A549 (cell line): Measurements from ENCODE around the gene ANO10. TPM values are rescaled to one million over a fixed set of nuclear protein-coding genes. Genes with fewer than 3 reads are reported as not detected.

Experiments
- ATAC-seq, 2 experiments: fragments of 200-7000 bp in 1 of 2; fragments of >200 bp in 1 of 2; cut with Nextera tagmentation in 1 of 2; cut with Tn5 transposase in 1 of 2; 3 replicates each; pipeline versions ENCODE4 v1.8.0 to v1.9.1; 2018 to 2020; ENCODE audit warnings: mild to moderate bottlenecking in 1 of 2, moderate library complexity in 1 of 2
- CTCF ChIA-PET: fragments of 300-600 bp; sonication (Branson Sonifier 250); formaldehyde crosslinking; extraction: SDS; loops from one replicate; lab custom pipeline; 2021; ENCODE audit warnings: antibody characterized with exemption, inconsistent platforms; lab: Yijun Ruan, JAX
- POLR2A ChIA-PET: fragments of 350-600 bp; formaldehyde crosslinking; extraction: SDS; loops from one replicate; lab custom pipeline; 2021; ENCODE audit warnings: antibody characterized with exemption, inconsistent platforms; lab: Yijun Ruan, JAX
- DNase-seq, 2 experiments: peaks; one replicate each; pipeline versions ENCODE4 v3.0.0 to v3.0.0-alpha.2; 2011 to 2016; ENCODE audit warnings: low read depth in 1 of 2, low spot score in 1 of 2
- FAIRE-seq: peaks from 2 replicates; lab custom pipeline; 2011; peaks lifted over from hg19 to GRCh38; lab: Jason Lieb, UNC
- H3K27ac ChIP-seq, 2 experiments: fragments of >200 bp; sonication (Bioruptor Twin); formaldehyde crosslinking; 3 replicates each; pipeline ENCODE4 v1.5.1; 2016 to 2017
- H3K4me1 ChIP-seq: fragments of >200 bp; sonication (Bioruptor Twin); formaldehyde crosslinking; 3 replicates; pipeline ENCODE4 v1.6.1; 2016
- H3K4me2 ChIP-seq: fragments of >200 bp; sonication (Bioruptor Twin); formaldehyde crosslinking; 3 replicates; pipeline ENCODE4 v1.6.1; 2016
- H3K4me3 ChIP-seq: fragments of >200 bp; sonication (Bioruptor Twin); formaldehyde crosslinking; 3 replicates; pipeline ENCODE4 v1.5.1; 2016
- H3K9me3 ChIP-seq: fragments of >200 bp; sonication (Bioruptor Twin); formaldehyde crosslinking; 3 replicates; pipeline ENCODE4 v1.6.1; 2016
- CBX2 ChIP-seq: fragments of 200-600 bp; sonication (generic); IDR thresholded peaks from 2 replicates; pipeline ENCODE4 v1.6.1; 2016; ENCODE audit warnings: low read depth, mild to moderate bottlenecking, borderline replicate concordance
- CBX8 ChIP-seq: fragments of 200-600 bp; sonication (generic); IDR thresholded peaks from 2 replicates; pipeline ENCODE4 v1.6.1; 2016
- E2F6 ChIP-seq: IDR thresholded peaks from 2 replicates; pipeline ENCODE4 v1.6.1; 2012; ENCODE audit warnings: low read depth, borderline replicate concordance
- ELK1 ChIP-seq: fragments of 150-350 bp; IDR thresholded peaks from 2 replicates; pipeline ENCODE4 v1.6.1; 2014; ENCODE audit warnings: low read depth, mild to moderate bottlenecking, low read length
- EP300 ChIP-seq, 2 experiments: fragments of >200 bp; sonication (Bioruptor Twin); formaldehyde crosslinking; IDR thresholded peaks; 2 replicates in 1 of 2; 3 replicates in 1 of 2; pipeline ENCODE4 v1.6.1; 2016 to 2017
- ESRRA ChIP-seq: fragments of 150-350 bp; IDR thresholded peaks from 2 replicates; pipeline ENCODE4 v1.6.1; 2014; ENCODE audit warnings: mild to moderate bottlenecking, low read length, borderline replicate concordance
- FOXS1 ChIP-seq: fragments of 250-450 bp; sonication (Bioruptor Pico); IDR thresholded peaks from 2 replicates; pipeline ENCODE4 v1.5.0; 2020; ENCODE audit warnings: mild to moderate bottlenecking, moderate library complexity
- GATA3 ChIP-seq: IDR thresholded peaks from 2 replicates; pipeline ENCODE4 v1.6.1; 2012; ENCODE audit warnings: borderline replicate concordance
- HOXB5 ChIP-seq: fragments of 250-450 bp; sonication (Bioruptor Pico); IDR thresholded peaks from 2 replicates; pipeline ENCODE4 v1.5.0; 2020; ENCODE audit warnings: mild to moderate bottlenecking, moderate library complexity
- JUNB ChIP-seq: fragments of >200 bp; sonication (Bioruptor Twin); formaldehyde crosslinking; IDR thresholded peaks from 2 replicates; pipeline ENCODE4 v1.6.1; 2016
- MAFK ChIP-seq: fragments of 450-650 bp; IDR thresholded peaks from 2 replicates; pipeline ENCODE4 v1.6.1; 2014; ENCODE audit not compliant: partially characterized antibody
- MAZ ChIP-seq: fragments of 150-350 bp; IDR thresholded peaks from 2 replicates; pipeline ENCODE4 v1.6.1; 2014; ENCODE audit warnings: antibody characterized with exemption, low read depth, low read length, borderline replicate concordance
- PBX3 ChIP-seq: IDR thresholded peaks from 2 replicates; pipeline ENCODE4 v1.6.1; 2012
- POLR2A ChIP-seq: IDR thresholded peaks from 2 replicates; pipeline ENCODE4 v1.6.1; 2012; ENCODE audit warnings: mild to moderate bottlenecking, low read length
- RCOR1 ChIP-seq: fragments of 150-350 bp; IDR thresholded peaks from 2 replicates; pipeline ENCODE4 v1.6.1; 2014; ENCODE audit warnings: antibody characterized with exemption, low read length, low read depth
- RNF2 ChIP-seq: fragments of 200-600 bp; sonication (generic); IDR thresholded peaks from 2 replicates; pipeline ENCODE4 v1.6.1; 2016; ENCODE audit warnings: low read depth, mild to moderate bottlenecking, antibody characterized with exemption, moderate library complexity, borderline replicate concordance
- TP53 ChIP-seq: fragments of 250-450 bp; sonication (Bioruptor Pico); IDR thresholded peaks from 2 replicates; pipeline ENCODE4 v1.5.0; 2021; ENCODE audit warnings: mild to moderate bottlenecking, moderate library complexity
- ZC3H11A ChIP-seq: fragments of 450-650 bp; IDR thresholded peaks from 2 replicates; pipeline ENCODE4 v1.6.1; 2014; ENCODE audit warnings: antibody characterized with exemption, mild to moderate bottlenecking
- ZFP36 ChIP-seq: fragments of 450-650 bp; IDR thresholded peaks from 2 replicates; pipeline ENCODE4 v1.6.1; 2014; ENCODE audit warnings: borderline replicate concordance; ENCODE audit not compliant: partially characterized antibody
- ZNF302 ChIP-seq: fragments of 250-450 bp; sonication (Bioruptor Pico); IDR thresholded peaks from 2 replicates; pipeline ENCODE4 v1.9.0; 2021; ENCODE audit warnings: inconsistent platforms, mild to moderate bottlenecking, moderate library complexity
- WGBS: methylation state at CpG from one replicate; pipeline ENCODE4 v1.1.6; 2017; ENCODE audit errors: missing lambda C conversion rate; 5-methylcytosine and 5-hydroxymethylcytosine counted together
- polyA plus RNA-seq, 4 experiments: library from polyadenylated mRNA; depleted of rRNA in 3 of 4; stranded (reverse); fragments of >200 nt; fragmentation: RNase III in 1 of 4; extraction: RNeasy Plus Mini Kit Qiagen cat#74134 plus additional on column Dnase treatment in 1 of 4; gene quantifications; 2 replicates in 3 of 4; 3 replicates in 1 of 4; pipeline ENCODE4 v1.2.3, GENCODE V29; 2011 to 2017
- TF ChIP-seq, protein P1 (sequence below): fragments of >200 bp; sonication (Bioruptor Twin); formaldehyde crosslinking; IDR thresholded peaks from 3 replicates; pipeline ENCODE4 v1.6.1; 2016
- TF ChIP-seq, protein P2 (sequence below): fragments of >200 bp; sonication (Bioruptor Twin); formaldehyde crosslinking; IDR thresholded peaks from 3 replicates; pipeline ENCODE4 v1.5.1; 2016

The ANO10 gene
- polyA plus RNA-seq, 2 of the 4 experiments (the other 2 are of a cell fraction): 20.0 to 22.8 TPM

DNA sequence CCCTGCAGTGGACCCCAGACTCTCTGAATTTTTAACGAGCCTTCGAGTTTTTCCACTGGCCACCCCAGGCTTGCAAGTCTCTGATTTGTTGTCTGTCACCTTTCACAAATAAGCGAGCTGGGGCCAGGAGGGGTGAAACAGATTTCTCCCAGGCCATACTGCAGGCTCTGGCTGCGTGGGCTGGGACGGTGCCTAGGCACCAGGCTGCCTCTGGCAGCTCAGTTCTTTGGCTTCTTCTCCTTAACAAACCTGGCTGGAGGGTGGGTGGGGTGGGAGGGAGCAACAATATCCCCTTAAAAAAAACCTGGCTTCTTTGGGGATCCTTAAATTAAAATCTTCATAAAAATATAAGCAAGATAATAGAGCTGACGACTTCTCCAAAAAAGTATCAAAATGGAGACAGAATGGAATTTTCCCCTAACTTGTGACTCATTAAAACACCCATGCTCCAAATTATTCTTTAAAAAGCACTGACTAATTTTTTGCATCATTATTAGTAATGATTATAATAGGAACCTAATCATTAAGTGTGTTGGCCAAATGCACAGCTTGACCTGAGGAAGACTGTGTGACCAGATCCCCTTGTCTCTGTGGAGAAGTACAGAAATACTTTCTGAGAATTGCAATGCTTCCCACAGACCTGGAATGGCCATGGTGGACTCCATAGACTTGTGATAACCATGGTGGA is 251.4 kb downstream of the ANO10 start:
- WGBS: 66% methylated on average over 6 of the region's 6 CpGs
- ATAC-seq: no peak
- Histone ChIP-seq H3K27ac (no peak overlapping the region), H3K4me3 (no peak overlapping the region), H3K9me3 (no peaks in the 10 kb centered on the region)
- FAIRE-seq: no peak
- CTCF ChIA-PET: no interaction called here
- DNase-seq: no peak
- no peak for TF ChIP-seq ESRRA
- TF ChIP-seq, protein P1, sequence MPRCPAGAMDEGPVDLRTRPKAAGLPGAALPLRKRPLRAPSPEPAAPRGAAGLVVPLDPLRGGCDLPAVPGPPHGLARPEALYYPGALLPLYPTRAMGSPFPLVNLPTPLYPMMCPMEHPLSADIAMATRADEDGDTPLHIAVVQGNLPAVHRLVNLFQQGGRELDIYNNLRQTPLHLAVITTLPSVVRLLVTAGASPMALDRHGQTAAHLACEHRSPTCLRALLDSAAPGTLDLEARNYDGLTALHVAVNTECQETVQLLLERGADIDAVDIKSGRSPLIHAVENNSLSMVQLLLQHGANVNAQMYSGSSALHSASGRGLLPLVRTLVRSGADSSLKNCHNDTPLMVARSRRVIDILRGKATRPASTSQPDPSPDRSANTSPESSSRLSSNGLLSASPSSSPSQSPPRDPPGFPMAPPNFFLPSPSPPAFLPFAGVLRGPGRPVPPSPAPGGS: no peak
- TF ChIP-seq CBX2: no peak
- no peak for TF ChIP-seq JUNB
- TF ChIP-seq E2F6: no peak
- no peak for TF ChIP-seq POLR2A
- no peak for TF ChIP-seq ZFP36
- TF ChIP-seq ELK1: no peak
- TF ChIP-seq PBX3: no peak
- TF ChIP-seq ZC3H11A: no peak
- no peak for TF ChIP-seq MAFK
- no peak for TF ChIP-seq MAZ
- TF ChIP-seq ZNF302 (CRISPR knock-in tag): no peak
- TF ChIP-seq HOXB5 (CRISPR knock-in tag): no peak
- TF ChIP-seq, all 56 proteins: peak for 0
- Histone ChIP-seq H3K4me1 (no peaks in the 10 kb centered on the region), H3K4me2 (no peak overlapping the region)
- POLR2A ChIA-PET: no interaction called here

DNA sequence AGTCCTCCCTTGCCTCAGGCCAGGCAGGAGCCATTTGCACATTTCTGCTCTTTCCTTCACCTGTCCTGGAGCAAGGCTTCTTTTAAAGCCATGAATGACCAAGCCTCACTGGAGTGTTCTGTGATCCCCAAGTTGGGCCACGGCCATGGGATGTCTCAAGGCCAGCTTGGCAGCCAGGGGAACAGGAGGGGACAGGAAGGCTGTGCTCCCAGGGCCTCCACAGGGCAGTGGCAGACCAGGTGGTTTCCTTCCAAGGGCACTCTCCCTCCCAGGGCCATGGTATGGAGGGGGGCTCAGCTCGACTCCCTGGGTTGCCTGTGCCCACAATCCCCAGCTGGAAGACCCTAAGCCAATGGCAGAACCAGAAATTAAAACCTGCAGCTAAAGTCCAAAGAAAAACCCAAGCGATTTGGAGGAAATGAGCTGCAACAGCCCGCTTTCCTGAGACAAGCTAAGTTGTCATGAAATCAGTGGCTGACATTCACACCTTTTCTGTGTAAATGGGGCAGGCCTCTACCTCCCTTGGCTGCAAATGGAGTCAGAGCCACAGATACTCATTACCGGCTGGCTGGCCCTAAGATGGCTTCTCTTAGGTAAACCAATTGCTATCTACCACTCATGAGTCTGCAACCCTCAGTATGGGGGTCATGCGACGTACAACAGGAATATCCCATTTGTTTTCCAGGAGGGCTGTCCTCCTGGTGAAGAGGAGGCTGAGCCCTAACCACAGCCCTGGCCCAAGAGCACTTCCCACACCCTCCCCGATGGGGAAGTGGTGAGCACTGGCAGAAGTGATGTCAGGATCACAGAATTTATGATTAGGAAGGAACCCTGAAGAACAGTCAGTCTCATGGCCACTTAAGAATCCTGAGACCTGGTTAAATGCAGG is 252.2 kb downstream of the ANO10 start:
- CTCF ChIA-PET: no interaction called here

More for the DNA sequence above, 252.2 kb downstream of the ANO10 start:
- ATAC-seq (no peak), DNase-seq (no peak), FAIRE-seq (no peak)
- TF ChIP-seq FOXS1 (CRISPR knock-in tag) (no peak), GATA3 (no peak), RNF2 (no peak), EP300 (IDR thresholded peaks at IDR 0.05) (no peak), RCOR1 (no peak), MAZ (no peak), CBX8 (no peak), ESRRA (no peak), ZC3H11A (no peak), TP53 (CRISPR knock-in tag) (no peak)
- TF ChIP-seq, protein P2, sequence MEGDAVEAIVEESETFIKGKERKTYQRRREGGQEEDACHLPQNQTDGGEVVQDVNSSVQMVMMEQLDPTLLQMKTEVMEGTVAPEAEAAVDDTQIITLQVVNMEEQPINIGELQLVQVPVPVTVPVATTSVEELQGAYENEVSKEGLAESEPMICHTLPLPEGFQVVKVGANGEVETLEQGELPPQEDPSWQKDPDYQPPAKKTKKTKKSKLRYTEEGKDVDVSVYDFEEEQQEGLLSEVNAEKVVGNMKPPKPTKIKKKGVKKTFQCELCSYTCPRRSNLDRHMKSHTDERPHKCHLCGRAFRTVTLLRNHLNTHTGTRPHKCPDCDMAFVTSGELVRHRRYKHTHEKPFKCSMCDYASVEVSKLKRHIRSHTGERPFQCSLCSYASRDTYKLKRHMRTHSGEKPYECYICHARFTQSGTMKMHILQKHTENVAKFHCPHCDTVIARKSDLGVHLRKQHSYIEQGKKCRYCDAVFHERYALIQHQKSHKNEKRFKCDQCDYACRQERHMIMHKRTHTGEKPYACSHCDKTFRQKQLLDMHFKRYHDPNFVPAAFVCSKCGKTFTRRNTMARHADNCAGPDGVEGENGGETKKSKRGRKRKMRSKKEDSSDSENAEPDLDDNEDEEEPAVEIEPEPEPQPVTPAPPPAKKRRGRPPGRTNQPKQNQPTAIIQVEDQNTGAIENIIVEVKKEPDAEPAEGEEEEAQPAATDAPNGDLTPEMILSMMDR: no peak
- Histone ChIP-seq H3K4me3 (no peak overlapping the region), H3K27ac (no peak overlapping the region), H3K4me2 (no peak overlapping the region), H3K9me3 (no peaks in the 10 kb centered on the region), H3K4me1 (no peaks in the 10 kb centered on the region)
- 96% methylated on average over 4 of the region's 8 CpGs for WGBS
- POLR2A ChIA-PET: no interaction called here
